K562 (cell line): Measurements from ENCODE around the gene PRR7. TPM values are rescaled to one million over a fixed set of nuclear protein-coding genes. Genes with fewer than 3 reads are reported as not detected.

Source experiments
- ARID2 ChIP-seq: fragments of 450-650 bp; IDR thresholded peaks from 2 replicates; pipeline ENCODE4 v1.6.1; 2017; ENCODE audit warnings: antibody characterized with exemption, mild to moderate bottlenecking
- CTCFL ChIP-seq: IDR thresholded peaks from 2 replicates; pipeline ENCODE4 v1.6.1; 2011; ENCODE audit warnings: borderline replicate concordance, low read depth, mild to moderate bottlenecking, moderate library complexity, low read length; ENCODE audit not compliant: insufficient read depth, poor library complexity, severe bottlenecking
- FOXJ3 ChIP-seq: sonication (generic); formaldehyde crosslinking; IDR thresholded peaks from 2 replicates; pipeline ENCODE4 v1.4.0; 2020; ENCODE audit warnings: mild to moderate bottlenecking, missing genetic modification reagents
- RFX1 ChIP-seq: fragments of 450-650 bp; IDR thresholded peaks from 2 replicates; pipeline ENCODE4 v1.6.1; 2016; ENCODE audit warnings: mild to moderate bottlenecking, moderate library complexity
- ZNF134 ChIP-seq: fragments of 250-450 bp; sonication (Bioruptor Pico); conservative IDR thresholded peaks from 2 replicates; pipeline ENCODE4 v1.4.0; 2020
- ZNF140 ChIP-seq: fragments of 250-450 bp; sonication (Bioruptor Pico); IDR thresholded peaks from 2 replicates; pipeline ENCODE4 v1.8.0; 2021; ENCODE audit warnings: moderate library complexity, mild to moderate bottlenecking, inconsistent platforms
- polyA plus RNA-seq, 8 experiments: library from polyadenylated mRNA; depleted of rRNA in 4 of 8; stranded (reverse) in 5 of 8; unstranded in 3 of 8; fragments of >200 nt; fragmentation: Nextera tagmentation in 2 of 8; fragmentation: Illumina TruSeq in 1 of 8; extraction: Ambion mirVana in 2 of 8; extraction: Trizol in 1 of 8; gene quantifications; 2 replicates each; pipeline versions ENCODE4 v1.2.1 to v1.2.3, GENCODE V29; 2011 to 2014; ENCODE audit warnings: inconsistent platforms in 1 of 8, missing spikeins in 1 of 8
- total RNA-seq, 7 experiments: library from RNA; depleted of rRNA in 6 of 7; stranded (reverse); fragments of >200 nt in 6 of 7; fragmentation: Illumina TruSeq in 2 of 7; extraction: Trizol in 2 of 7; gene quantifications; 2 replicates each; pipeline versions ENCODE4 v1.2.1 to v1.2.3, GENCODE V29; 2011 to 2021; ENCODE audit warnings: low replicate concordance in 1 of 7
- TF ChIP-seq, protein P1 (sequence below): fragments of 200-600 bp; sonication (generic); IDR thresholded peaks from one replicate; pipeline ENCODE4 v1.6.1; 2012; ENCODE audit warnings: mild to moderate bottlenecking, low read depth, low read length, inconsistent platforms
- TF ChIP-seq, protein P2 (sequence below): fragments of 450-650 bp; formaldehyde crosslinking; IDR thresholded peaks from 2 replicates; pipeline ENCODE4 v1.4.0; 2022; ENCODE audit warnings: mild to moderate bottlenecking, moderate library complexity
- TF ChIP-seq, protein P3 (sequence below): fragments of 250-450 bp; sonication (Bioruptor Pico); IDR thresholded peaks from 2 replicates; pipeline ENCODE4 v1.4.0; 2020; ENCODE audit warnings: mild to moderate bottlenecking
- TF ChIP-seq, protein P4 (sequence below): fragments of 450-650 bp; formaldehyde crosslinking; IDR thresholded peaks from 2 replicates; pipeline ENCODE4 v1.4.0; 2020; ENCODE audit warnings: mild to moderate bottlenecking, moderate library complexity

PRR7 gene
- total and polyA plus RNA-seq, 9 of the 15 experiments (the other 6 are each of a cell fraction or from before 2014, with no cell fraction given): 0.80 to 11.3 (median 10.4) TPM; not detected in 4

- TF ChIP-seq, protein P1, sequence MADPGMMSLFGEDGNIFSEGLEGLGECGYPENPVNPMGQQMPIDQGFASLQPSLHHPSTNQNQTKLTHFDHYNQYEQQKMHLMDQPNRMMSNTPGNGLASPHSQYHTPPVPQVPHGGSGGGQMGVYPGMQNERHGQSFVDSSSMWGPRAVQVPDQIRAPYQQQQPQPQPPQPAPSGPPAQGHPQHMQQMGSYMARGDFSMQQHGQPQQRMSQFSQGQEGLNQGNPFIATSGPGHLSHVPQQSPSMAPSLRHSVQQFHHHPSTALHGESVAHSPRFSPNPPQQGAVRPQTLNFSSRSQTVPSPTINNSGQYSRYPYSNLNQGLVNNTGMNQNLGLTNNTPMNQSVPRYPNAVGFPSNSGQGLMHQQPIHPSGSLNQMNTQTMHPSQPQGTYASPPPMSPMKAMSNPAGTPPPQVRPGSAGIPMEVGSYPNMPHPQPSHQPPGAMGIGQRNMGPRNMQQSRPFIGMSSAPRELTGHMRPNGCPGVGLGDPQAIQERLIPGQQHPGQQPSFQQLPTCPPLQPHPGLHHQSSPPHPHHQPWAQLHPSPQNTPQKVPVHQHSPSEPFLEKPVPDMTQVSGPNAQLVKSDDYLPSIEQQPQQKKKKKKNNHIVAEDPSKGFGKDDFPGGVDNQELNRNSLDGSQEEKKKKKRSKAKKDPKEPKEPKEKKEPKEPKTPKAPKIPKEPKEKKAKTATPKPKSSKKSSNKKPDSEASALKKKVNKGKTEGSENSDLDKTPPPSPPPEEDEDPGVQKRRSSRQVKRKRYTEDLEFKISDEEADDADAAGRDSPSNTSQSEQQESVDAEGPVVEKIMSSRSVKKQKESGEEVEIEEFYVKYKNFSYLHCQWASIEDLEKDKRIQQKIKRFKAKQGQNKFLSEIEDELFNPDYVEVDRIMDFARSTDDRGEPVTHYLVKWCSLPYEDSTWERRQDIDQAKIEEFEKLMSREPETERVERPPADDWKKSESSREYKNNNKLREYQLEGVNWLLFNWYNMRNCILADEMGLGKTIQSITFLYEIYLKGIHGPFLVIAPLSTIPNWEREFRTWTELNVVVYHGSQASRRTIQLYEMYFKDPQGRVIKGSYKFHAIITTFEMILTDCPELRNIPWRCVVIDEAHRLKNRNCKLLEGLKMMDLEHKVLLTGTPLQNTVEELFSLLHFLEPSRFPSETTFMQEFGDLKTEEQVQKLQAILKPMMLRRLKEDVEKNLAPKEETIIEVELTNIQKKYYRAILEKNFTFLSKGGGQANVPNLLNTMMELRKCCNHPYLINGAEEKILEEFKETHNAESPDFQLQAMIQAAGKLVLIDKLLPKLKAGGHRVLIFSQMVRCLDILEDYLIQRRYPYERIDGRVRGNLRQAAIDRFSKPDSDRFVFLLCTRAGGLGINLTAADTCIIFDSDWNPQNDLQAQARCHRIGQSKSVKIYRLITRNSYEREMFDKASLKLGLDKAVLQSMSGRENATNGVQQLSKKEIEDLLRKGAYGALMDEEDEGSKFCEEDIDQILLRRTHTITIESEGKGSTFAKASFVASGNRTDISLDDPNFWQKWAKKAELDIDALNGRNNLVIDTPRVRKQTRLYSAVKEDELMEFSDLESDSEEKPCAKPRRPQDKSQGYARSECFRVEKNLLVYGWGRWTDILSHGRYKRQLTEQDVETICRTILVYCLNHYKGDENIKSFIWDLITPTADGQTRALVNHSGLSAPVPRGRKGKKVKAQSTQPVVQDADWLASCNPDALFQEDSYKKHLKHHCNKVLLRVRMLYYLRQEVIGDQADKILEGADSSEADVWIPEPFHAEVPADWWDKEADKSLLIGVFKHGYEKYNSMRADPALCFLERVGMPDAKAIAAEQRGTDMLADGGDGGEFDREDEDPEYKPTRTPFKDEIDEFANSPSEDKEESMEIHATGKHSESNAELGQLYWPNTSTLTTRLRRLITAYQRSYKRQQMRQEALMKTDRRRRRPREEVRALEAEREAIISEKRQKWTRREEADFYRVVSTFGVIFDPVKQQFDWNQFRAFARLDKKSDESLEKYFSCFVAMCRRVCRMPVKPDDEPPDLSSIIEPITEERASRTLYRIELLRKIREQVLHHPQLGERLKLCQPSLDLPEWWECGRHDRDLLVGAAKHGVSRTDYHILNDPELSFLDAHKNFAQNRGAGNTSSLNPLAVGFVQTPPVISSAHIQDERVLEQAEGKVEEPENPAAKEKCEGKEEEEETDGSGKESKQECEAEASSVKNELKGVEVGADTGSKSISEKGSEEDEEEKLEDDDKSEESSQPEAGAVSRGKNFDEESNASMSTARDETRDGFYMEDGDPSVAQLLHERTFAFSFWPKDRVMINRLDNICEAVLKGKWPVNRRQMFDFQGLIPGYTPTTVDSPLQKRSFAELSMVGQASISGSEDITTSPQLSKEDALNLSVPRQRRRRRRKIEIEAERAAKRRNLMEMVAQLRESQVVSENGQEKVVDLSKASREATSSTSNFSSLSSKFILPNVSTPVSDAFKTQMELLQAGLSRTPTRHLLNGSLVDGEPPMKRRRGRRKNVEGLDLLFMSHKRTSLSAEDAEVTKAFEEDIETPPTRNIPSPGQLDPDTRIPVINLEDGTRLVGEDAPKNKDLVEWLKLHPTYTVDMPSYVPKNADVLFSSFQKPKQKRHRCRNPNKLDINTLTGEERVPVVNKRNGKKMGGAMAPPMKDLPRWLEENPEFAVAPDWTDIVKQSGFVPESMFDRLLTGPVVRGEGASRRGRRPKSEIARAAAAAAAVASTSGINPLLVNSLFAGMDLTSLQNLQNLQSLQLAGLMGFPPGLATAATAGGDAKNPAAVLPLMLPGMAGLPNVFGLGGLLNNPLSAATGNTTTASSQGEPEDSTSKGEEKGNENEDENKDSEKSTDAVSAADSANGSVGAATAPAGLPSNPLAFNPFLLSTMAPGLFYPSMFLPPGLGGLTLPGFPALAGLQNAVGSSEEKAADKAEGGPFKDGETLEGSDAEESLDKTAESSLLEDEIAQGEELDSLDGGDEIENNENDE: no peak
- no peak for TF ChIP-seq ARID2
- TF ChIP-seq FOXJ3: no peak
- TF ChIP-seq, protein P2, sequence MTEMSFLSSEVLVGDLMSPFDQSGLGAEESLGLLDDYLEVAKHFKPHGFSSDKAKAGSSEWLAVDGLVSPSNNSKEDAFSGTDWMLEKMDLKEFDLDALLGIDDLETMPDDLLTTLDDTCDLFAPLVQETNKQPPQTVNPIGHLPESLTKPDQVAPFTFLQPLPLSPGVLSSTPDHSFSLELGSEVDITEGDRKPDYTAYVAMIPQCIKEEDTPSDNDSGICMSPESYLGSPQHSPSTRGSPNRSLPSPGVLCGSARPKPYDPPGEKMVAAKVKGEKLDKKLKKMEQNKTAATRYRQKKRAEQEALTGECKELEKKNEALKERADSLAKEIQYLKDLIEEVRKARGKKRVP: no peak
- TF ChIP-seq, protein P3, sequence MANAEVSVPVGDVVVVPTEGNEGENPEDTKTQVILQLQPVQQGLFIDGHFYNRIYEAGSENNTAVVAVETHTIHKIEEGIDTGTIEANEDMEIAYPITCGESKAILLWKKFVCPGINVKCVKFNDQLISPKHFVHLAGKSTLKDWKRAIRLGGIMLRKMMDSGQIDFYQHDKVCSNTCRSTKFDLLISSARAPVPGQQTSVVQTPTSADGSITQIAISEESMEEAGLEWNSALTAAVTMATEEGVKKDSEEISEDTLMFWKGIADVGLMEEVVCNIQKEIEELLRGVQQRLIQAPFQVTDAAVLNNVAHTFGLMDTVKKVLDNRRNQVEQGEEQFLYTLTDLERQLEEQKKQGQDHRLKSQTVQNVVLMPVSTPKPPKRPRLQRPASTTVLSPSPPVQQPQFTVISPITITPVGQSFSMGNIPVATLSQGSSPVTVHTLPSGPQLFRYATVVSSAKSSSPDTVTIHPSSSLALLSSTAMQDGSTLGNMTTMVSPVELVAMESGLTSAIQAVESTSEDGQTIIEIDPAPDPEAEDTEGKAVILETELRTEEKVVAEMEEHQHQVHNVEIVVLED (CRISPR knock-in tag): no peak
- TF ChIP-seq ZNF134: no peak
- no peak for TF ChIP-seq CTCFL
- TF ChIP-seq, protein P4, sequence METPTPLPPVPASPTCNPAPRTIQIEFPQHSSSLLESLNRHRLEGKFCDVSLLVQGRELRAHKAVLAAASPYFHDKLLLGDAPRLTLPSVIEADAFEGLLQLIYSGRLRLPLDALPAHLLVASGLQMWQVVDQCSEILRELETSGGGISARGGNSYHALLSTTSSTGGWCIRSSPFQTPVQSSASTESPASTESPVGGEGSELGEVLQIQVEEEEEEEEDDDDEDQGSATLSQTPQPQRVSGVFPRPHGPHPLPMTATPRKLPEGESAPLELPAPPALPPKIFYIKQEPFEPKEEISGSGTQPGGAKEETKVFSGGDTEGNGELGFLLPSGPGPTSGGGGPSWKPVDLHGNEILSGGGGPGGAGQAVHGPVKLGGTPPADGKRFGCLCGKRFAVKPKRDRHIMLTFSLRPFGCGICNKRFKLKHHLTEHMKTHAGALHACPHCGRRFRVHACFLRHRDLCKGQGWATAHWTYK (CRISPR knock-in tag): no peak
- TF ChIP-seq RFX1: no peak
- no peak for TF ChIP-seq ZNF140 (CRISPR knock-in tag)
Observed at GRCh38 chr5:177427211-177427822, 19.3 kb upstream of the PRR7 start (continued).
